OCI-LY1 (cell line): Measurements from ENCODE around the gene FLRT1.
"Not testable (repeated sequence)": the region's sequence is repeated elsewhere in the genome, so short reads cannot be mapped to it uniquely, and the experiment has no call there.

Source experiments
- H2AFZ ChIP-seq: fragments of 200-600 bp; sonication (generic), shearing (Covaris generic); 2 replicates; pipeline ENCODE4 v1.6.0; 2014; ENCODE audit warnings: antibody characterized with exemption, mild to moderate bottlenecking, low read length
- H3F3A ChIP-seq: fragments of 200-600 bp; sonication (generic), shearing (Covaris generic); 2 replicates; pipeline ENCODE4 v1.6.0; 2014; ENCODE audit warnings: mild to moderate bottlenecking, antibody characterized with exemption, low read length, moderate library complexity; ENCODE audit not compliant: insufficient read depth
- H3K27ac ChIP-seq: fragments of 200-600 bp; sonication (generic); 2 replicates; pipeline ENCODE4 v1.5.1; 2014; ENCODE audit warnings: low read length, mixed run types, mild to moderate bottlenecking, low read depth; ENCODE audit not compliant: poor library complexity, severe bottlenecking
- H3K27me3 ChIP-seq: fragments of 200-600 bp; sonication (generic); 2 replicates; pipeline ENCODE4 v1.6.0; 2014; ENCODE audit warnings: antibody characterized with exemption, mild to moderate bottlenecking, low read length, moderate library complexity; ENCODE audit not compliant: insufficient read depth
- H3K36me3 ChIP-seq: fragments of 200-600 bp; sonication (generic); 2 replicates; pipeline ENCODE4 v1.6.1; 2014; ENCODE audit warnings: mild to moderate bottlenecking, antibody characterized with exemption, low read length, moderate library complexity, mixed read lengths; ENCODE audit not compliant: insufficient read depth
- H3K4me1 ChIP-seq: fragments of 200-600 bp; sonication (generic); 2 replicates; pipeline ENCODE4 v1.5.1; 2014; ENCODE audit warnings: mild to moderate bottlenecking, low read length, moderate library complexity; ENCODE audit not compliant: insufficient read depth, severe bottlenecking
- H3K4me2 ChIP-seq: fragments of 200-600 bp; sonication (generic), shearing (Covaris generic); 2 replicates; pipeline ENCODE4 v1.6.1; 2014; ENCODE audit warnings: low read length
- H3K4me3 ChIP-seq: fragments of 200-600 bp; sonication (generic); 2 replicates; pipeline ENCODE4 v1.5.1; 2014; ENCODE audit warnings: low read length, low read depth, mild to moderate bottlenecking, mixed read lengths; ENCODE audit not compliant: poor library complexity, severe bottlenecking
- H3K79me2 ChIP-seq: fragments of 200-600 bp; shearing (Covaris generic); 2 replicates; pipeline ENCODE4 v1.6.1; 2016; ENCODE audit warnings: mixed run types, low read length, mixed read lengths; ENCODE audit not compliant: insufficient read depth
- H3K9ac ChIP-seq: fragments of 200-600 bp; sonication (generic), shearing (Covaris generic); 2 replicates; pipeline ENCODE4 v1.6.1; 2014; ENCODE audit warnings: mild to moderate bottlenecking, low read length, mixed read lengths
- H3K9me2 ChIP-seq: fragments of 200-600 bp; sonication (generic), shearing (Covaris generic); 2 replicates; pipeline ENCODE4 v1.6.1; 2014; ENCODE audit warnings: low read depth, mild to moderate bottlenecking, low read length, mixed read lengths
- H3K9me3 ChIP-seq: fragments of 200-600 bp; shearing (Covaris generic); 2 replicates; pipeline ENCODE4 v1.6.1; 2014; ENCODE audit warnings: low read length, mixed read lengths
- H4K20me1 ChIP-seq: fragments of 200-600 bp; sonication (generic), shearing (Covaris generic); 2 replicates; pipeline ENCODE4 v1.6.0; 2016; ENCODE audit warnings: mild to moderate bottlenecking, low read length; ENCODE audit not compliant: insufficient read depth
- CTCF ChIP-seq: fragments of 200-600 bp; sonication (generic), shearing (Covaris generic); IDR thresholded peaks from 2 replicates; pipeline ENCODE4 v1.5.1; 2017; ENCODE audit warnings: mild to moderate bottlenecking, antibody characterized with exemption, low read length, moderate library complexity, mixed read lengths
- EZH2 ChIP-seq: fragments of 200-600 bp; sonication (generic), shearing (Covaris generic); IDR thresholded peaks from 2 replicates; pipeline ENCODE4 v1.8.0; 2017; ENCODE audit warnings: borderline replicate concordance, mixed run types, mild to moderate bottlenecking, antibody characterized with exemption, low read length, moderate library complexity, mixed read lengths

FLRT1 gene

GRCh38 chr11:64042301-64042700, 6.6 kb downstream of the FLRT1 start:
- H3K9ac ChIP-seq = no peak overlapping the region
- no peaks in the 10 kb centered on the region for H3K9me3 ChIP-seq
- no peaks in the 10 kb centered on the region; the same call in 1 of the 2 replicates for H3K27me3 ChIP-seq
- H3F3A ChIP-seq = no peaks in the 10 kb centered on the region
- H3K4me2 ChIP-seq = no peak overlapping the region
- H3K9me2 ChIP-seq = no peaks in the 10 kb centered on the region
- H3K4me1 ChIP-seq = no peaks in the 10 kb centered on the region
- no peak overlapping the region for H3K27ac ChIP-seq
- no peak for TF ChIP-seq EZH2
- H3K36me3 ChIP-seq = no peaks in the 10 kb centered on the region
- H4K20me1 ChIP-seq = no peaks in the 10 kb centered on the region
- no peak overlapping the region for H3K4me3 ChIP-seq
- no peak overlapping the region for H2AFZ ChIP-seq
- H3K79me2 ChIP-seq = no peaks in the 10 kb centered on the region

- Histone ChIP-seq H4K20me1 (no peaks in the 10 kb centered on the region), H3K9me2 (no peaks in the 10 kb centered on the region), H3F3A (no peaks in the 10 kb centered on the region), H3K27ac (no peak overlapping the region), H3K4me3 (no peak overlapping the region), H3K9me3 (no peaks in the 10 kb centered on the region), H2AFZ (no peak overlapping the region), H3K79me2 (no peaks in the 10 kb centered on the region), H3K4me1 (no peaks in the 10 kb centered on the region), H3K36me3 (no peaks in the 10 kb centered on the region), H3K9ac (no peak overlapping the region), H3K4me2 (no peak overlapping the region), H3K27me3 (no peaks in the 10 kb centered on the region; the same call in 1 of the 2 replicates)
- TF ChIP-seq CTCF (no peak), EZH2 (no peak)
Observed at GRCh38 chr11:64043545-64043944, 7.8 kb downstream of the FLRT1 start.

- Histone ChIP-seq H3K9me3 (no peaks in the 10 kb centered on the region), H3K9me2 (no peaks in the 10 kb centered on the region), H3K4me1 (no peaks in the 10 kb centered on the region), H3K27me3 (no peaks in the 10 kb centered on the region; the same call in 1 of the 2 replicates), H3K79me2 (no peaks in the 10 kb centered on the region), H3K9ac (no peak overlapping the region), H4K20me1 (no peaks in the 10 kb centered on the region), H3K4me2 (no peak overlapping the region), H3F3A (no peaks in the 10 kb centered on the region), H3K27ac (no peak overlapping the region), H3K4me3 (no peak overlapping the region), H2AFZ (no peak overlapping the region), H3K36me3 (no peaks in the 10 kb centered on the region)
- no peak for TF ChIP-seq EZH2
- TF ChIP-seq CTCF = no peak
Observed at GRCh38 chr11:64044730-64045393, 9.1 kb downstream of the FLRT1 start.

- no peak overlapping the region for H3K4me3 ChIP-seq
- no peaks in the 10 kb centered on the region for H3F3A ChIP-seq
- H3K4me1 ChIP-seq = no peaks in the 10 kb centered on the region
- TF ChIP-seq EZH2 = no peak
- no peak for TF ChIP-seq CTCF
- H3K36me3 ChIP-seq = no peaks in the 10 kb centered on the region
- no peaks in the 10 kb centered on the region for H3K9me3 ChIP-seq
- H3K4me2 ChIP-seq = no peak overlapping the region
- no peaks in the 10 kb centered on the region; the same call in 1 of the 2 replicates for H3K27me3 ChIP-seq
- H3K9me2 ChIP-seq = no peaks in the 10 kb centered on the region
- no peak overlapping the region for H3K27ac ChIP-seq
- no peak overlapping the region for H2AFZ ChIP-seq
- H3K79me2 ChIP-seq = no peaks in the 10 kb centered on the region
- H4K20me1 ChIP-seq = no peaks in the 10 kb centered on the region
- no peak overlapping the region for H3K9ac ChIP-seq
Observed at GRCh38 chr11:64045700-64046099, 10.0 kb downstream of the FLRT1 start.

- H3K27ac ChIP-seq, H3K4me1 ChIP-seq, H3K36me3 ChIP-seq, H3K4me3 ChIP-seq, H3K9me2 ChIP-seq, H3K79me2 ChIP-seq, H3K9me3 ChIP-seq, H3K9ac ChIP-seq, H4K20me1 ChIP-seq, H3K27me3 ChIP-seq, H3K4me2 ChIP-seq, H3F3A ChIP-seq, H2AFZ ChIP-seq: not testable (repeated sequence)
Observed at GRCh38 chr11:64047373-64047772, 11.6 kb downstream of the FLRT1 start.
